NT2/D1 (cell line): Measurements from ENCODE around the gene CTSC.

ENCODE experiments used
- YY1 ChIP-seq: IDR thresholded peaks from 2 replicates; pipeline ENCODE4 v1.6.1; 2011; ENCODE audit not compliant: insufficient read length, insufficient read depth
- ZNF274 ChIP-seq: IDR thresholded peaks from 2 replicates; pipeline ENCODE4 v1.6.1; 2011; ENCODE audit warnings: mild to moderate bottlenecking, low read depth, low read length

DNA sequence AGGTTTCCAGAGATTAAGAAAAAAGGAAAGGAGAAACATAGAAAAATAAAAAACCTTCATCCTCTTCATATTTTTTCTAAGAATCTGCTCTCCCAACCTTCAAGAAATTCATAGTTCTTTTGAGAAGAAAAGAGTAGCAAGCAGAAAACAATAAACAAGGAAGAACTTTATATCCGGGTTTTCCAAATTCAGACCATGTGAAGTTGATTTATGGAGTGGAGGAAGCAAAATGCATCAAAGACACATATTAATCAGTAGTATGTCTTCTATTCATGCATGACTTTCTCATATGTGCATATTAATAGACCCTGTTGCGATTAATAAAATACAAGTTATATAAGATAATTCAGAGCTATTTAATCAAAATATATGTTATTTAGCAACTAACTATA, 20.5 kb upstream of the CTSC start:
- TF ChIP-seq ZNF274: no peak
- no peak for TF ChIP-seq YY1
